AG08396 (cell line): ENCODE results near the gene IGSF21.

ENCODE experiments used
- DNase-seq: peaks from one replicate; pipeline ENCODE4 v3.0.0; 2012; ENCODE audit warnings: low spot score, mixed read lengths

Gene IGSF21

GRCh38 chr1:18217398-18218043 lies 109.9 kb downstream of the IGSF21 start:
- no peak for DNase-seq

DNA sequence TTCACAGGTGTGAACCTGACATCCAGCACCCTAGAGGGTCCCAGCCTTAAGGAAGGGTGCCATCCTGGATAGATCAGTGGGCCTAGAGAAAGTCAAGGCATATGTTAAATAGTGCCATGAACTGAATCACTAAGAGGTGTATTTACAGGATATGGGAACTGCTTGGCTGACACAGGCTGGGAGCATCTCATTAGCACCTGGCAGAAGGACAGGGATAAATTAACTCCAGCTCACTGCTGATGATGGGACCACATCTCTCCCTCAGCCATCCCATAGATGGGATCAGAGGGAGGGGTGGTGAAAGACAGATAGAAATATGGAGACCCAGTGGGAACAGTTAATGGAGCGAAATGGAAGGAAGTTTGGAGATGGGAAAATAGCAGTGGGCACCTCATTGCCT lies 122.0 kb downstream of the IGSF21 start:
- no peak for DNase-seq

DNA sequence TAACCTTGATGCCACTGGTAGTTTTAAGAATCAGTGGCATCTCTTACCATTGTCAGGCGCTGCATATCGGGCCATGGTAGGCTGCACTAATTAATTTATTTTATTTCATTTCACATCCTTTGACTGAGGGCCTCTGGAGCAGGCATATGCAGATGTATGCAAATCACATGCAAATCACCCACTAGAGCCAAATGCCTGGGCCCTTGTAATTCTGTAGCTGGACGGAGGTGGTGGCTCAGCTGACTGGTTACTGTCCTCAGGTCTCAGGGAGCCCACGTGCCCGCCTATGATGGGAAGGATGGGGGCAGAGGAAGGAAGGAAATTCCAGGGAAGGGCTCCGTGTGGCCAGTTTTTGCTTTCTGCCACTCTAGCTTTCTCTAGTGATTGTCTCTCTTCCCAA lies 122.7 kb downstream of the IGSF21 start:
- no peak for DNase-seq

- no peak for DNase-seq
Observed at GRCh38 chr1:18230840-18231239, 123.2 kb downstream of the IGSF21 start.

DNA sequence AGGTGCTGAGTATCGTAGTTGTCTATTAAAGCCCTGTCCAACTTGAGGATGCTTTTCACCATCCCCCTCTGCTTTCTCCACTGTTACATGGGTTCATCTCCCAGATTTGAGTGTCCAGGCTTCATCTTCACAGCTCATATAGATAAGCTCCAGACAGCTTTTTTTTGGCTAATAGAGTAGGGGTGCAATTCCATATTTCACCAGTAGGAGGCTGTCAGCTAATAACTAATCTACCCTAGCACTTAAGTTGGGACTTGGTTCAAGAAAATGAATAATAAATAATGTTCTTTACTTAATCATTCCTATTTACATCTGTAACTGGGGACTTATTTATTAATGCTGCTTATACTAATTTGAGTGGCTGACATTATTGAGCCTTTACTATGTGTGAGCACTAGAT lies 124.5 kb downstream of the IGSF21 start:
- DNase-seq: no peak

DNA sequence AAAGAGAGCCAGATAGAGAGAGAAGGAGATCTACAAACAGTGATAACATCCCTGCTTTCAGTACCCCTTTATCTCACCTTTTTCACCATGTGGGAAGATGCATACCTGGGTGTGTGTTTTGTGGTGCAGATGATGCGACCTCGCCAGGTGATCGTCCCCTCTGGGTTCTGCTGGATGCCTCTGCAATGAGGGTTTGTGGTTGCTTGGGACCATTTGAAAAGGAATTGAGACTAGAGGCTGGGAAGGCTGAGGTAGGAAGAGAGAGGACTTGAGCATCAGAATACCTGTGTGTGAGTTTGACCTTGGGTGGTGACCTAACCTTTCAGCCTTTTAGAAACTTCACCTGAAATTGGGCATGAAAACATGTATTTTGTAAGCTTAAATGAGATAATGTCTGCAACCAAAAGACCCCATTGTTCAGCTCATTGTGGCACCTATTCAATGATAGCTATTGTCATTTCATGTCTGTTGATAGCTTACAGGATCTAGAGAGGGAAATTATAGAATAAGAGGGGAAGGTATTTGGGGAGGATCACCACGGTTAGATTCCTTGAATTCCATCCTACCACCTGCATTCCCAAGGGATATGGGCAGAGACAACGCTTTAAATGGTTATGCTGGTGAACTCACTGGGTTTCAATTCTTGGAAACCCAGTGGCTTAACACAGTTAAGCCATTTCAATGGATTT lies 125.7 kb downstream of the IGSF21 start:
- no peak for DNase-seq

DNA sequence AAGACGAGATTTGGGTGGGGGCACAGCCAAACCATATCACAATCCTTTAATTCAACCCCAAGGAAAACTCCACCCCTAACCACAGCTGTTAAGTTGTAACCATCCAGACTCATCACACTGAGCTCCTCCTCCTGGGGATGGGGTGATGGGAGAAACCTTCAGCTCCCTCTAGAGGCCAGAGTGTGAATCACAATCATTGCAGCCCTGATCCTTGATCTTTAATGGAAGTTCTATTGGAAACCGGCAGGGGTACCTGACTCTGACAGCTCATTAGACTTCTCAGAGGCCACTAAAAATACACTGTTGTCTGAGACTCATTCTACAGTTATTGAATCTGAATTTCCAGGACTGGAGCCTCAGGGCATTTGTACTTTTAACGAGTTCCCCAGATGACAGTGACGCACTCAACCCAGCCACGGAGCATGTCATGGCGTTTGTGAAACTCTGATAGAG lies 127.2 kb downstream of the IGSF21 start:
- peak; percentile 36 for DNase-seq

DNA sequence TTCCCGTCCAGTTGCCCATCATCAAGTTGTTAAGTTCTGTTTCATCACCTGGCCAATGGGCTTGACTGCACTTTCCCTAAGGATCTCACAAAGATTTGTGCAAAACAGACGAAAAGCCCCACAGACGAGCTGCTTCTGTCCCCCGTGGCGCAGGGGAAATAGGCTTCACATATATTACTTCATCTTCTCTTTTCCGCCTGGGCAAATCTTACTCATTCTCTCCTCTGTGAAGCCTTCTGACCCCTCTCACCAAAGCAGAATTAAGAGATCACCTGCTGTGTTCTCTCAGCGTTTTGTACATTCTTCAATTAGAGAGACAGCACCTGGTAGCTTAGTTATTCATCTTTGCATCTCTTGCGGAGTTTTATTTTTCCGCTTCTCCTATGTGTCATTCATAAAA lies 129.8 kb downstream of the IGSF21 start:
- no peak for DNase-seq

GRCh38 chr1:18238190-18238589 lies 130.6 kb downstream of the IGSF21 start:
- no peak for DNase-seq

GRCh38 chr1:18239671-18240070 lies 132.1 kb downstream of the IGSF21 start:
- peak; percentile 12 for DNase-seq

- DNase-seq: no peak
Observed at GRCh38 chr1:18240906-18241305, 133.3 kb downstream of the IGSF21 start.

GRCh38 chr1:18241891-18242290 lies 134.3 kb downstream of the IGSF21 start:
- DNase-seq: no peak

DNA sequence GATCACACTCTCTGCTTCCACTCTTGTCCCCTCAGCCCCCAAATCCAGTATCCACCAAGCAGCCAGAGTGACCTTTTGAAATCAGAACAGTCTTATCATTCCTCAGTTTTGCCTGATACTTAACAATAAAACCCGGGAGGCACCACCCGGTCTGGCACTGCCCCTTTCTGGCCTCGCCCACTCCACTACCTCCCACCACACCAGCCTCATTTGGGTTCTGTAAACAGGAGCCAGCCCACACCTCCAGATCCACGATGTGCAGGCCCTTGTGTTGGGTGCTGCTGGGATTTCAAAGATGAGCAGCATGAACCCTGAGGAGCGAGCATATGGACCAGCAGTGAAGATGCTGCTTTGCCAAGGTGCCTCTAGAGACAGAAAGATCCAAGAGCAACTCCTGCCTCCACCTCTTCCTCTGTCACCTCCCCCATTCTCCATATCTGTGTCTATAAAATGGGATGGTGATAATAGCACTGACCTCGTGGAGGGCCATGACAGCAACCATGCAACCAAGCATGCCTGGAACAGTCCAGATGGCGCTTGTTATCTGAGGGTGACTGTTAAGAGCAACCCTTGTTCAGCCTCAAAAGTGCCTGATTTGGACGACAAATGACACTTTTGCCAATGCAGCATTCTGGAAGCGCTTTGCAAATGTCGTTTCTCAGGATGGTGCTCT lies 136.0 kb downstream of the IGSF21 start:
- DNase-seq: no peak

DNA sequence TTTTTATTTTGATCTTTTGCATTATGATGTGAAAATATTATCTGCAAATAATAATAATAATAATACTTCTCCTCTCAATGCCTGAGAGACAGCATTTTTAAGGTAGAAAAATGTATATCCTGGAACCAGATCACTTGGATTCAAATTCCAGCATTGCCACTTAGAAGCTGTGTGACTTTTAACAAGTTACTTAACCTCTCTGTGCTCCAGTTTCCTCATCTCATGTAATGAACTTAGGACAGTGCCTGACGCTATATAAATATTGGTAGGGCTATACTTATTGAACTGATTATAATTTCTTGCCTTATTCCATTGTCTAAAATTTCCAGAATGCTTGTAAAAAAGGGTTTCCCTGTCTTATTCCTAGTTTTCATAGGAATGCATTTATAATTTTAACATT lies 137.2 kb downstream of the IGSF21 start:
- DNase-seq: no peak

GRCh38 chr1:18245647-18246046 lies 138.0 kb downstream of the IGSF21 start:
- no peak for DNase-seq

GRCh38 chr1:18246543-18246942 lies 138.9 kb downstream of the IGSF21 start:
- no peak for DNase-seq

DNA sequence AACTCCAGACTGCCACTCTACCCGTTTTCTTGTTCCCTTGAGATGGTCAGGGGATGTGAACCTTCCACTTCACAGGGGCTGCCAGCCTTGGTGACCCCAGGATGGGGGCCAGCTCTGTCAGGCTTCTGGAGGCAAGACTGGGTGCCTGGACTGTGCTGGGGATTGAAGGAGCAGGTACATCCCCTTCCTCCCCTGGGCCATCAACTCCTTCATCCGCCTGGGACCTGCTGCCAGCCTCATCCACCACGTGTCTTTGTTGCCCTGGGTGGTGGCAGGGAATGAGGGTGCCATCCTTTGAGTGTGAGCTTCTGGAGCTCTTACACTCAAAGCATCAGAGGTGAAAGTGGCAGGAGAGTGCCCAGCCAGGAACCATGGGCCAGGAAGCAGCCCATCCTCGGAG lies 139.6 kb downstream of the IGSF21 start:
- no peak for DNase-seq

DNA sequence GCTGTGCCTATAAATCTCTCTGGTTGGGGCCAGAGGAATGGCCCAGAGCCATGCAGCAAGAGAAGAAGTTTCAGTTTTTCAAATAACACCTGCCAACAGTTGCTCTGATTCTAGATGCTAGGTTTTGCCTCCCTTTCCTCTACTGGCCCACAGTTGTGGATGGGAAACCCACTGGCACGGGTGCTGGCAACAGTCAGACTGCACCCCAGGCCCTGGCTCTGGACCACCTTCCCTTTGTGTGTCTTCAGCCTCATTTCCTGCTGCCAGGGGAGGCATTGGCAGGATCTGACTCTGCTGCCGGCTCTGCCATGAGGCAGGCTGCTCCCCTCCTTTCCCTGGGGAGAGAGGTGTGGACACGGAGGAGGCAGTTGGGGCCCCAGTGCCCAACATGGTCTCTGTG lies 142.0 kb downstream of the IGSF21 start:
- no peak for DNase-seq

DNA sequence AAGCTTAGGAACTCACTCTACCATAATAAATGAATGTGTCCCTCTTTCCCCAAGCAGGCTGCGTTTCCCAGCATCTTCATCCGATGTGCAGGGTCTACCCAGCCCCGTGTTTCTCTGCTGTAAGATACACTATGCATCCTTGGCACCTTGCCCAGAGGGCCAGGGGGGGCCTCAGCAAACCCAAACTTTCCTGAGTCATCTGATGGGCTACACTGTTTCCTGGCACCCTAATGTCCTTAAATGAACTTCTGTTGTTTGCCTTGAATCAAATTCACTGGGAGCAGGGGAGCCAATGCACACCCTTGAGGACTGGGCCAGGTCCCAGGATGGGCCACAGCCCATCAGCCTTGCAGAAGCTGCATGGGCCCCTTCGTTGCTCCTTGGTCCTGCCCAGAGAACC lies 145.5 kb downstream of the IGSF21 start:
- DNase-seq: no peak

- peak; percentile 42 for DNase-seq
Observed at GRCh38 chr1:18256282-18257235, 149.0 kb downstream of the IGSF21 start.

DNA sequence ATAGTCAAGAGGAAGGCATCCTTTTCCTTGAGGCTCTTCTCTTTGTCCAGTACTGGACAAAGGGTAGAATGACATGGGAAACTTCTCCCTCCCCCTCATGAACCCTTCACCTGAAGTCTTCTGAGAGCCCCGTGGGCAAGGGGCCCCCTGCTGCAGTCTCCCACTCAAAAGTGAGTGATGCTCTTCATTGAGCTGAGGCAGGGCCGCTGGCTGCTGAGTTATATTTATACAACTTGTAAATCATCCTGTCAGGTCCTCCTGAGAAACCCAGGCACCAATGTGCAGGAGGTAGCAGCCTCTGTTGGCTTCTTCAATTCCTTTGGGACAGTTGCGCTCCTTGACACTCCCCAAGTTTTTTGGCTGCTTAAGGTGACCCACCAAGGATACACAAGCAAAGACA lies 150.2 kb downstream of the IGSF21 start:
- no peak for DNase-seq

GRCh38 chr1:18261891-18262290 lies 154.3 kb downstream of the IGSF21 start:
- DNase-seq: no peak
